ENCODE data around the gene CDC37L1. TPM values are rescaled to one million over a fixed set of nuclear protein-coding genes. Genes with fewer than 3 reads are reported as not detected.

CDC37L1 gene
- total and polyA plus RNA-seq, 2 experiments from 2014 or later: 26.9 to 29.6 TPM

DNA sequence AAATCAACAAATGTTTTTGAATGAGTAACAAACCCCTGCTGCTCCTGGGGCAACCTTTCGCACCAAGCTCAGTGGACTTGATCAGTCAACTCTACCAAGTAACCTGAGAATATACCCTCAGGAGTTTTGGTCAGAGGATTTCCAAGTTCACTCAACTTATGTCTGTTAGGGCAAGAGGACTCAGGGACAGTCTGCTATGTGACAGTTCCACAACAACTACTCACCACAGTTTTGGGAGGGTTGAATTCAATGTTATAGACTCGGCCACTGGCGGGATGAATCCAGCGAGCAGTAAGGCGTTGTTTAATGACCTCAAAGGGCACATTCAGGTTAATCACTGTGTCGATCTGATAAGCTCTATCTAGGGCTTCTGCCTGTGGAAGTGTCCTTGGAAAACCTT is 39.5 kb downstream of the CDC37L1 start (continued):
- TF ChIP-seq, protein P1, sequence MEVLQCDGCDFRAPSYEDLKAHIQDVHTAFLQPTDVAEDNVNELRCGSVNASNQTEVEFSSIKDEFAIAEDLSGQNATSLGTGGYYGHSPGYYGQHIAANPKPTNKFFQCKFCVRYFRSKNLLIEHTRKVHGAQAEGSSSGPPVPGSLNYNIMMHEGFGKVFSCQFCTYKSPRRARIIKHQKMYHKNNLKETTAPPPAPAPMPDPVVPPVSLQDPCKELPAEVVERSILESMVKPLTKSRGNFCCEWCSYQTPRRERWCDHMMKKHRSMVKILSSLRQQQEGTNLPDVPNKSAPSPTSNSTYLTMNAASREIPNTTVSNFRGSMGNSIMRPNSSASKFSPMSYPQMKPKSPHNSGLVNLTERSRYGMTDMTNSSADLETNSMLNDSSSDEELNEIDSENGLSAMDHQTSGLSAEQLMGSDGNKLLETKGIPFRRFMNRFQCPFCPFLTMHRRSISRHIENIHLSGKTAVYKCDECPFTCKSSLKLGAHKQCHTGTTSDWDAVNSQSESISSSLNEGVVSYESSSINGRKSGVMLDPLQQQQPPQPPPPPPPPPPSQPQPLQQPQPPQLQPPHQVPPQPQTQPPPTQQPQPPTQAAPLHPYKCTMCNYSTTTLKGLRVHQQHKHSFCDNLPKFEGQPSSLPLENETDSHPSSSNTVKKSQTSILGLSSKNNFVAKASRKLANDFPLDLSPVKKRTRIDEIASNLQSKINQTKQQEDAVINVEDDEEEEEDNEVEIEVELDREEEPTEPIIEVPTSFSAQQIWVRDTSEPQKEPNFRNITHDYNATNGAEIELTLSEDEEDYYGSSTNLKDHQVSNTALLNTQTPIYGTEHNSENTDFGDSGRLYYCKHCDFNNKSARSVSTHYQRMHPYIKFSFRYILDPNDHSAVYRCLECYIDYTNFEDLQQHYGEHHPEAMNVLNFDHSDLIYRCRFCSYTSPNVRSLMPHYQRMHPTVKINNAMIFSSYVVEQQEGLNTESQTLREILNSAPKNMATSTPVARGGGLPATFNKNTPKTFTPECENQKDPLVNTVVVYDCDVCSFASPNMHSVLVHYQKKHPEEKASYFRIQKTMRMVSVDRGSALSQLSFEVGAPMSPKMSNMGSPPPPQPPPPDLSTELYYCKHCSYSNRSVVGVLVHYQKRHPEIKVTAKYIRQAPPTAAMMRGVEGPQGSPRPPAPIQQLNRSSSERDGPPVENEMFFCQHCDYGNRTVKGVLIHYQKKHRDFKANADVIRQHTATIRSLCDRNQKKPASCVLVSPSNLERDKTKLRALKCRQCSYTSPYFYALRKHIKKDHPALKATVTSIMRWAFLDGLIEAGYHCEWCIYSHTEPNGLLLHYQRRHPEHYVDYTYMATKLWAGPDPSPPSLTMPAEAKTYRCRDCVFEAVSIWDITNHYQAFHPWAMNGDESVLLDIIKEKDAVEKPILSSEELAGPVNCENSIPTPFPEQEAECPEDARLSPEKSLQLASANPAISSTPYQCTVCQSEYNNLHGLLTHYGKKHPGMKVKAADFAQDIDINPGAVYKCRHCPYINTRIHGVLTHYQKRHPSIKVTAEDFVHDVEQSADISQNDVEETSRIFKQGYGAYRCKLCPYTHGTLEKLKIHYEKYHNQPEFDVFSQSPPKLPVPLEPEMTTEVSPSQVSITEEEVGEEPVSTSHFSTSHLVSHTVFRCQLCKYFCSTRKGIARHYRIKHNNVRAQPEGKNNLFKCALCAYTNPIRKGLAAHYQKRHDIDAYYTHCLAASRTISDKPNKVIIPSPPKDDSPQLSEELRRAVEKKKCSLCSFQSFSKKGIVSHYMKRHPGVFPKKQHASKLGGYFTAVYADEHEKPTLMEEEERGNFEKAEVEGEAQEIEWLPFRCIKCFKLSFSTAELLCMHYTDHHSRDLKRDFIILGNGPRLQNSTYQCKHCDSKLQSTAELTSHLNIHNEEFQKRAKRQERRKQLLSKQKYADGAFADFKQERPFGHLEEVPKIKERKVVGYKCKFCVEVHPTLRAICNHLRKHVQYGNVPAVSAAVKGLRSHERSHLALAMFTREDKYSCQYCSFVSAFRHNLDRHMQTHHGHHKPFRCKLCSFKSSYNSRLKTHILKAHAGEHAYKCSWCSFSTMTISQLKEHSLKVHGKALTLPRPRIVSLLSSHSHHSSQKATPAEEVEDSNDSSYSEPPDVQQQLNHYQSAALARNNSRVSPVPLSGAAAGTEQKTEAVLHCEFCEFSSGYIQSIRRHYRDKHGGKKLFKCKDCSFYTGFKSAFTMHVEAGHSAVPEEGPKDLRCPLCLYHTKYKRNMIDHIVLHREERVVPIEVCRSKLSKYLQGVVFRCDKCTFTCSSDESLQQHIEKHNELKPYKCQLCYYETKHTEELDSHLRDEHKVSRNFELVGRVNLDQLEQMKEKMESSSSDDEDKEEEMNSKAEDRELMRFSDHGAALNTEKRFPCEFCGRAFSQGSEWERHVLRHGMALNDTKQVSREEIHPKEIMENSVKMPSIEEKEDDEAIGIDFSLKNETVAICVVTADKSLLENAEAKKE (CRISPR knock-in tag; IDR thresholded peaks at IDR 0.05): no peak
- no peak for TF ChIP-seq NANOG (IDR thresholded peaks at IDR 0.05; ENCODE audit: borderline replicate concordance)
- TF ChIP-seq EZH2phosphoT487 (IDR thresholded peaks at IDR 0.05; ENCODE audit: unreplicated experiment): no peak
- TF ChIP-seq, protein P2, sequence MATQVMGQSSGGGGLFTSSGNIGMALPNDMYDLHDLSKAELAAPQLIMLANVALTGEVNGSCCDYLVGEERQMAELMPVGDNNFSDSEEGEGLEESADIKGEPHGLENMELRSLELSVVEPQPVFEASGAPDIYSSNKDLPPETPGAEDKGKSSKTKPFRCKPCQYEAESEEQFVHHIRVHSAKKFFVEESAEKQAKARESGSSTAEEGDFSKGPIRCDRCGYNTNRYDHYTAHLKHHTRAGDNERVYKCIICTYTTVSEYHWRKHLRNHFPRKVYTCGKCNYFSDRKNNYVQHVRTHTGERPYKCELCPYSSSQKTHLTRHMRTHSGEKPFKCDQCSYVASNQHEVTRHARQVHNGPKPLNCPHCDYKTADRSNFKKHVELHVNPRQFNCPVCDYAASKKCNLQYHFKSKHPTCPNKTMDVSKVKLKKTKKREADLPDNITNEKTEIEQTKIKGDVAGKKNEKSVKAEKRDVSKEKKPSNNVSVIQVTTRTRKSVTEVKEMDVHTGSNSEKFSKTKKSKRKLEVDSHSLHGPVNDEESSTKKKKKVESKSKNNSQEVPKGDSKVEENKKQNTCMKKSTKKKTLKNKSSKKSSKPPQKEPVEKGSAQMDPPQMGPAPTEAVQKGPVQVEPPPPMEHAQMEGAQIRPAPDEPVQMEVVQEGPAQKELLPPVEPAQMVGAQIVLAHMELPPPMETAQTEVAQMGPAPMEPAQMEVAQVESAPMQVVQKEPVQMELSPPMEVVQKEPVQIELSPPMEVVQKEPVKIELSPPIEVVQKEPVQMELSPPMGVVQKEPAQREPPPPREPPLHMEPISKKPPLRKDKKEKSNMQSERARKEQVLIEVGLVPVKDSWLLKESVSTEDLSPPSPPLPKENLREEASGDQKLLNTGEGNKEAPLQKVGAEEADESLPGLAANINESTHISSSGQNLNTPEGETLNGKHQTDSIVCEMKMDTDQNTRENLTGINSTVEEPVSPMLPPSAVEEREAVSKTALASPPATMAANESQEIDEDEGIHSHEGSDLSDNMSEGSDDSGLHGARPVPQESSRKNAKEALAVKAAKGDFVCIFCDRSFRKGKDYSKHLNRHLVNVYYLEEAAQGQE (IDR thresholded peaks at IDR 0.05; ENCODE audit: unreplicated experiment): no peak

DNA sequence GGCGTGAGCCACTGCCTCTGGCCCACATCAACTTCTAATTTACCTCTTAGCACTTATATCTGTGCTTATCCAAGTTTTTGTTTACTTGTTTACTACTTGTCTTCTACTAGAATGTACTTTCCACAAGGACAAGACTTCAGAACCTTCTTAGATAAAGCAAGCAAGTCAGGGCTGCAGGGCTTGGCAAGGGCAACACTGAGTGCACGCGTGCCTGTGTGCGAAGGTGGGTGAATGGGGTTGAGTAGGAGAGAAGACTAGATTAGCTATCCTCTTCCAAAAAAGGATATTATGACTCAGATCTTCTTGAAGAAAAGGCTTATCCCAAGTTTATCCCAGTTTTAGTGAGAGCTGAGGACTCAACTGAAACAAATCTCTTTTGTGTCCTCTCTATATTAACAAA is 42.4 kb downstream of the CDC37L1 start:
- H3K36me3 Mint-ChIP-seq (ENCODE audit: low read depth): peaks cover 15% of the 10 kb centered on the region; the same call in 2 of the 3 replicates
- H4K20me1 ChIP-seq (replicated peaks; ENCODE audit: insufficient read depth): no peaks in the 10 kb centered on the region; the same call in 1 of the 2 replicates
- TF ChIP-seq CREB1 (CRISPR knock-in tag; IDR thresholded peaks at IDR 0.05; ENCODE audit: low read depth): no peak
- TF ChIP-seq, protein P2 (IDR thresholded peaks at IDR 0.05; ENCODE audit: unreplicated experiment): no peak
- no peak for TF ChIP-seq STAT1 (IDR thresholded peaks at IDR 0.05; ENCODE audit: unreplicated experiment)
- TF ChIP-seq ZNF331 (CRISPR knock-in tag; IDR thresholded peaks at IDR 0.05; ENCODE audit: low read depth): no peak
- no peak for TF ChIP-seq EZH2phosphoT487 (IDR thresholded peaks at IDR 0.05; ENCODE audit: unreplicated experiment)
- no peak for TF ChIP-seq ZNF114 (CRISPR knock-in tag; IDR thresholded peaks at IDR 0.05)
- TF ChIP-seq JUNB (IDR thresholded peaks at IDR 0.05; ENCODE audit: unreplicated experiment): no peak
- TF ChIP-seq NANOG (IDR thresholded peaks at IDR 0.05; ENCODE audit: borderline replicate concordance): no peak
- TF ChIP-seq POLR2AphosphoS5 (IDR thresholded peaks at IDR 0.05; ENCODE audit: low read depth): no peak

More for the DNA sequence above, 42.4 kb downstream of the CDC37L1 start:
- H3K4me1 ChIP-seq (ENCODE audit: insufficient read depth): no peaks in the 10 kb centered on the region
- no peak overlapping the region for H3K27ac ChIP-seq (ENCODE audit: low read depth)
- Mint-ChIP-seq H3K27ac (no peak overlapping the region), H3K27me3 (ENCODE audit: insufficient read depth, low read depth, poor library complexity) (no peaks in the 10 kb centered on the region), H3K4me1 (no peaks in the 10 kb centered on the region), H3K9me3 (no peaks in the 10 kb centered on the region), H3K4me3 (no peak overlapping the region)
- H3K4me3 ChIP-seq: no peak overlapping the region
- no peaks in the 10 kb centered on the region; the same call in 1 of the 2 replicates for H3K9me2 ChIP-seq (ENCODE audit: insufficient read depth)
- H3K36me3 ChIP-seq (ENCODE audit: insufficient read depth): peaks cover 12% of the 10 kb centered on the region; the same call in 1 of the 2 replicates
- peaks cover 15% of the 10 kb centered on the region; the same call in 1 of the 2 replicates for H3K79me2 ChIP-seq (replicated peaks; ENCODE audit: insufficient read depth)
- no peak overlapping the region for H3K4me2 ChIP-seq
- DNase-seq (ENCODE audit: low spot score) (no peak), ATAC-seq (no peak)
- no peak overlapping the region for H2AFZ ChIP-seq
- H3K27me3 ChIP-seq (ENCODE audit: insufficient read depth): no peaks in the 10 kb centered on the region
- H3F3A ChIP-seq (replicated peaks; ENCODE audit: low read depth): no peaks in the 10 kb centered on the region
